Activated naive CD8-positive, alpha-beta T cell treated with anti-CD3 and anti-CD28 coated beads, Interleukin-2, amount 50 U/mL, for 16 hours (primary cell): ENCODE results near the gene SRRM3.
"Not testable (repeated sequence)": the region's sequence is repeated elsewhere in the genome, so short reads cannot be mapped to it uniquely, and the experiment has no call there.

Experiments
- DNase-seq: peaks from one replicate; pipeline ENCODE4 v3.0.0-alpha.2; 2020; ENCODE audit warnings: low read depth, low spot score

SRRM3 gene

DNA sequence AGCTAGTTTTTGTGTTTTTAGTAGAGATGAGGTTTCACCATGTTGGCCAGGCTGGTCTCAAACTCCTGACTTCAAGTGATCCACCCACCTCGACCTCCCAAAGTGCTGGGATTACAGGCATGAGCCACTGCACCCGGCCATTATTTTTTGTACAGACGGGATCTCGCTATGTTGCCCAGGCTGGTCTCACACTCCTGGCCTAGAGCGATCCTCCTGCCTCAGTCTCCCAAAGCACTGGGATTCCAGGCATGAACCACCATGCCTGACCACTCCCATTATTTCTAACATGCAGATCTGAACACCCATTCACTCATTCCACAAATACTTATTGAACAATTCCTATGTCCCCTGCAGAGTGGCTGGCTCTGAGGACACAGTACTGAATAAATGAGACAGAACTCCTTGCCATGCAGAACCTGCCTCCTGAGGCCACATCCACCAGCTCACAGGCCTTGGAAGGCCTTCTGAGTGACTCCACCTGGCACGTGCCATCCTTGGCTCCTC lies 89.2 kb downstream of the SRRM3 start:
- DNase-seq = not testable (repeated sequence)

DNA sequence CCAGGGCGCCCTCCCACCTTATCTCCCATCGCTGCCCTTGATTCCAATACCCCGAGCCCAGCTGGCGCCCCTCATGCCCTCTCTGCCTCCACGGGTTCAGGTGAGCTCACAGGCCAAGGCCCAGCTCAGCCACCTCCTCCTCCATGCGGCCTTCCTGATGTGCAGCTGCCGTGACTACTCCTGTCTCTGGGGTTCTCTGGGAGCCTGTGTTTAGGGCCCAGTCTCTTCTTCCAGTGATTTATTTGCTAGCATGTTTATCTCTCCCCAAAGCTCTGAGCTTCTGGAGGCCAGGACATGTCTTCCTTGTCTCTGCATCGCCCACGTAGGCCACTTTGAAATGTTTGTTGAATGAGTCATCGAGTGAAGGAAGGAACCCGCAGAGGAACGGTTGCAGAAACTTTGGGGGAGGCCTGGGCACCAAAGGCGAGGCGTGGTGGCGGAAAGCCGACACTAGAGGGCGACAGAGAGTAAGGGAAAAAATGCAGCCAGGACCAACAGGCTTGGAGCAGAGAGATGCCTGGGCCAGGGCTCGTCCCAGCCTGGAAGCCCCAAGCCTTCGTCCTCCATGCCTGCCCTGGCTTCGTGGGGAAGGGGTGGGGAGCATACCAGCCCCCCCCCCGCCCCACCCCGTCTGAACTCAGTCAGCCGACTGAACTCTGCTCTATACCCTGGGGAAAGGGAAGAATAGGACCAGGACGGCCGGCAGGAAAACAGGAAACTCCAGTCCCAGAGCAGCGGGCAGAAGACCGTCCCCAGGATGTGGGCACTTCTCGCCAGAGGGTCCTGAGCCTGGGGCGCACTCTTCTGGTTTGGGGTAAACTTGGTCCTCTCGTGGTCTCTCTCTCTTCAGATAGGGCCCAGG lies 89.9 kb downstream of the SRRM3 start:
- peak; percentile 73 for DNase-seq

DNA sequence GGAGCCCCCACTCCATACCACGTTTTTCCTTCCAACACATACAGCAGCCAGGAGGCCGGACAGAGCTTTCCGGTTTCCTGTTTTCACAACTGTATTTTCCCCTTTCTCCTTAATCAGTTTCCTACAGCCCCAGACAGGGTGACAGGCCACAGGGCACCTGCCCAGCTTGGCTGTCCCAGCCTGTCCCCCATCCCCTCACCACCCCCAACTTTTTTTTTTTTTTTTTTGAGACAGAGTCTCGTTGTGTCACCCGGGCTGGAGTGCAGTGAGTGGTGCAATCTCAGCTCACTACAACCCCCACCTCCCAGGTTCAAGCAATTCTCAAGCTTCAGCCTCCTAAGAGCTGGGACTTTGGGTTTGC lies 90.5 kb downstream of the SRRM3 start:
- no peak for DNase-seq

DNA sequence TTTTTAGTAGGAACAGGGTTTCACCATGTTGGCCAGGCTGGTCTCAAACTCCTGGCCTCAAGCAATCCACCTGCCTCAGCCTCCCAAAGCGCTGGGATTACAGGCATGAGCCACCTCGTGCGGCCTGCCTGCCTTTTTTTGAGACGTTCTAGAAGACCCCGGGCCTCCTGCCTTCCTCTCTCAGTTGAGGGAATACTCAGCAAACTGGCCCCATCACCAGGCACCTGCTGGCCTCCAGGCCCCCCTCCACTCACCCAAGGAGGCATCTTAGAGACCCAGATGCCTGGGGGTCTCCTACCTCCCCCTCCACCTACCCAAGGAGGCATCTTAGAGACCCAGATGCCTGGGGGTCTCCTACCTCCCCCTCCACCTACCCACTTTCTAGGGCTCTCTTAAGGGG lies 91.2 kb downstream of the SRRM3 start:
- DNase-seq = not testable (repeated sequence)

DNA sequence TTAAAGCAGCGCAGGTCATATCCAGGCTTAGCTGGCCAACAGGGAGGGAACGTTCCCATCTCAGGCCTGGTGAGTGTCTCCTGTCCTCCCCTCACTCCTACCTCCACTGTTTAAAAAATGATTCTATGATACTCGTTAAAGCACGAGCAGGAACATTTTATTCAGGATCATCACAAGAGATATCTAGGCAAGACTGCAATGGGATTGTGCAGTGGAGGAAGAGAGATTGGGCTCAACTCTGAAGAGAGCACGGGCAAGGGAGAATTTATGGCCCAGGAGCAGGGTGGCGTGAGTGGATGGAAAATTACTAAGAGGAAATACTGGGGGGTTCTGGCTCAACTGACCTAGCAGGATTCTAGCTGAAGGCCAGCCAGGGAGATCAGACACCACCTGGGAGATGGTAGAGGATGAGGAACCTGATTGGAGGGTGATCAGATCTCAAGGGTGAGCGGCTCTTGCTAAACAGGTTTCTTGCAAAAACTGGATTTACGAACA lies 91.8 kb downstream of the SRRM3 start:
- DNase-seq = no peak

DNA sequence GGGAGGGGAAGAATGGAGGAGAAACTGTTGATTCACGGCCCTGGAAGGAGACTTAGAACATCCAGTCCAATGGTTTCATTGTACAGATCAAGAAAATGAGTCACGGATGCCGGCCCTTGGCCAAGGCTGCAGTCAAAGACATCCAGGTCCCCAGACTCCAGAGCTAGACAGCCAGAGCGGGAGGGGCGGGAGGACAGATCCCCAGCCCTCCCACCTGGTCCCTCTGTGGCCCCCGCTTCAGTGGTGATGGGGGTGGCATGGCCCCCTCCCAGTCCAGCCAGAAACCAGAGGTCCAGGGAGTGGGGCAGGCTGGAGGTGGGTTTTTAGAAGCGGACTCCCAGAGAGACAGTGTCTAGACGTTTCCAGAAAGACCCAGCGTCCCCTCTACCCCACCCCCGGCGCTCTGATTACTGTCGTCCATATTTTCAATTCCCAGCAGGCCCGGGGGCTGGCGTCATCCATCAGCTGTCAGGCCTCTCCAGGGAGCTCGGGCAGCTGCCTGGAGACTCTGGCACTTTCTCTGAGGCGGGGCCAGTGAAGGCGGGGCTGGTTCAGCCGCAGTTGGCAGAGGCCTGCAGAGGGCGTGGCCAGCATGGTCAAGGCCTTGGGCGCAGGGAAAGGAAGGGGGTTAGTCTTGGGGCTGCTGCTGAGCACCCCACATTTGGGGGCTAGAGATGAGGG lies 92.8 kb downstream of the SRRM3 start:
- DNase-seq = no peak

DNA sequence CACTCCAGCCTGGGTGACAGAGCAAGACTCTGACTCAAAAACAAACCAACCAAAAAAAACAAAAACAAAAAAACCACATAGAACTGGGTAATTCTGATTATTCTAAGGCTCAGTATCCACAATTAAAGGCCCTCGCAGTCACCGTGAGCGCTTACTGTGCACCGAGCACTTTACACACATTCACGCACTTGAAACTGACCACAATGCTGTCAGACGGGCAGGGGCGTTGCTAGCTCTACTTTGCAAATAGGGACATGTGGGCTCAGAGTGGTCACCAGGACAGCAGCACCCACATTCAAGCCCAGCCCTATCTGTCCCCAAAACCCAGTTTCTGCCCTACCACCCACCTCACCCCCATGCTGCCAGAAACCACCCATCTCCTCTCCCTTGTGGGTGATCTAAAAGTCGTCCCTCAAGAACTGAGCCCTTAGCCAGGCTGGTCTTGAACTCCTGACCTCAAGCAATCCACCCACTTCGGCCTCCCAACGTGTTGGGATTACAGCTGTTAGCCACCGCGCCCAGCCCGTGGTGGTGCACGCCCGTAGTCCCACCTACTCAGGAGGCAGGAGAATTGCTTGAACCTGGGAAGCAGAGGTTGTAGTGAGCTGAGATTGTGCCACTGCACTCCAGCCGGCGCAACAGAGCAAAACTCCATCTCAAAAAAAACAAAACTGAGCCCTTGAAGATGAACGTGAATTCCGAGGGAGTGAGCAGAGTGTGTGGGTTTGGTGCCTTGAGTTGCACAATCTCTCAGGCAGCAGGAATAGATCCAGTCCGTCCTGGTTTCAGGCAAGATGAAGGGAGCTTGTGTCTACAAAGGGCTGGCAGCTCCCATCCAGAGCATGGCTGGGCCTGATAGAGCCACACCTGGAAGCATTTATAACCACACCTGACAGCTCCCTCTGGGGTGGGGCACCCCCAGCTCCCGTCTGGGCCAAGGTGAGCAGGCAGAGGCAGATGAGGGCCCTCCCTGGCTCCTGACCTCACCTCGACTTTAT lies 95.3 kb downstream of the SRRM3 start:
- DNase-seq = no peak

DNA sequence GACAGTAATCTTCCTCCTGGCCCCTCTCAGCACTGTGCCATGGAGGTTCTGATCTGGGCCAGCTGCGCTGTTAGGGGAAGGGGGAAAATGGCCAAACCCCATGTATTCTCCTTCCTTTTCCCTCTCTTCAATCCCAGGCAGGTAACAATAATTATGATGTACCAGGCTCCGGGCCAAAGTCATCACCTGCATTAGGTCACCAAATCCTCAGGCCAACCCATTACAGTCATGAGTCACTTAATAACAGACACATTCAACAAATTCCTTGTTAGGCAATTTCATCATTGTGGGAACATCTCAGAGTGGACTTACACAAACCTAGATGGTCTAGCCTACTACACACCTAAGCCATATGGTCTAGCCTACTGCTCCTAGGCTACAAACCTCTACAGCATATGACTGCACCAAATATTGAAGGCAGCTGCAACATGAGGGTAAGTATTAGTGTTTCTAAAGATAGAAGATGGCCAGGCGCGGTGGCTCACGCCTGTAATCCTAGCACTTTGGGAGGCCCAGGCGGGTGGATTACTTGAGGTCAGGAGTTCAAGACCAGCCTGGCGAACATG lies 98.6 kb downstream of the SRRM3 start:
- no peak for DNase-seq

DNA sequence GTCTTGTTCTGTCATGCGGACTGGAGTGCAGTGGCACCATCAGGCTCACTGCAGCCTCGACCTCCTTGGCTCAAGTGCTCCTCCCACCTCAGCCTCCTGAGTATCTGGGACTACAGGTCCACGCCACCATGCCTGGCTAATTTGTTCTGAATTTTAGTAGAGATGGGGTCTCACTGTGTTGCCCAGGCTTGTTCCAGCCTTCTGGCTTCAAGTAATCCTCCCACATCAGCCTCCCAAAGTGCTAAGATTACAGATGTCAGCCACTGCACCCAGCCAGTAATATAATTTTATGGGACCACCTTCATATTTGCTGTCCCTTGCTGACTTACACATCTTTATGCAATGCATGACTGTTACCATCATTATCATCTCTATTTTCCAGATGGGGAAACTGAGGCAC lies 99.3 kb downstream of the SRRM3 start:
- DNase-seq = no peak

DNA sequence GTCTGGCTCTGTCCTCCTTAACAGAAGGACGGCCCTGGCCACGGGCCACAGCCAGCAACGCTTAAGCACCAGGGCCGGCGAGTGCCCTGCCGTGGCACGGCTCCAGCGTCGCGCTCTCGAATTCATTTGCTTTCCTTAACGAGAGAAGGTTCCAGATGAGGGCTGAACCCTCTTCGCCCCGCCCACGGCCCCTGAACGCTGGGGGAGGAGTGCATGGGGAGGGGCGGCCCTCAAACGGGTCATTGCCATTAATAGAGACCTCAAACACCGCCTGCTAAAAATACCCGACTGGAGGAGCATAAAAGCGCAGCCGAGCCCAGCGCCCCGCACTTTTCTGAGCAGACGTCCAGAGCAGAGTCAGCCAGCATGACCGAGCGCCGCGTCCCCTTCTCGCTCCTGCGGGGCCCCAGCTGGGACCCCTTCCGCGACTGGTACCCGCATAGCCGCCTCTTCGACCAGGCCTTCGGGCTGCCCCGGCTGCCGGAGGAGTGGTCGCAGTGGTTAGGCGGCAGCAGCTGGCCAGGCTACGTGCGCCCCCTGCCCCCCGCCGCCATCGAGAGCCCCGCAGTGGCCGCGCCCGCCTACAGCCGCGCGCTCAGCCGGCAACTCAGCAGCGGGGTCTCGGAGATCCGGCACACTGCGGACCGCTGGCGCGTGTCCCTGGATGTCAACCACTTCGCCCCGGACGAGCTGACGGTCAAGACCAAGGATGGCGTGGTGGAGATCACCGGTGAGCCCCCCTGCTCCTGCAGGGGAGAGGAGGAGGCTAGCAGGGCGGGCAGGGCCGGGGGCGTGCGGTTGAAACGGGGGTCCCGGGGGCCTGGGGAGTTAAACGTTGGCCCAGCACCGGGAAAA lies 100.9 kb downstream of the SRRM3 start, which contains the start of gene HSPB1:
TSS of gene HSPB1 (plus strand) at position 327 of the 855 bp plus-strand sequence. CDS start at position 367, 40 bp downstream.
- DNase-seq = no peak

DNA sequence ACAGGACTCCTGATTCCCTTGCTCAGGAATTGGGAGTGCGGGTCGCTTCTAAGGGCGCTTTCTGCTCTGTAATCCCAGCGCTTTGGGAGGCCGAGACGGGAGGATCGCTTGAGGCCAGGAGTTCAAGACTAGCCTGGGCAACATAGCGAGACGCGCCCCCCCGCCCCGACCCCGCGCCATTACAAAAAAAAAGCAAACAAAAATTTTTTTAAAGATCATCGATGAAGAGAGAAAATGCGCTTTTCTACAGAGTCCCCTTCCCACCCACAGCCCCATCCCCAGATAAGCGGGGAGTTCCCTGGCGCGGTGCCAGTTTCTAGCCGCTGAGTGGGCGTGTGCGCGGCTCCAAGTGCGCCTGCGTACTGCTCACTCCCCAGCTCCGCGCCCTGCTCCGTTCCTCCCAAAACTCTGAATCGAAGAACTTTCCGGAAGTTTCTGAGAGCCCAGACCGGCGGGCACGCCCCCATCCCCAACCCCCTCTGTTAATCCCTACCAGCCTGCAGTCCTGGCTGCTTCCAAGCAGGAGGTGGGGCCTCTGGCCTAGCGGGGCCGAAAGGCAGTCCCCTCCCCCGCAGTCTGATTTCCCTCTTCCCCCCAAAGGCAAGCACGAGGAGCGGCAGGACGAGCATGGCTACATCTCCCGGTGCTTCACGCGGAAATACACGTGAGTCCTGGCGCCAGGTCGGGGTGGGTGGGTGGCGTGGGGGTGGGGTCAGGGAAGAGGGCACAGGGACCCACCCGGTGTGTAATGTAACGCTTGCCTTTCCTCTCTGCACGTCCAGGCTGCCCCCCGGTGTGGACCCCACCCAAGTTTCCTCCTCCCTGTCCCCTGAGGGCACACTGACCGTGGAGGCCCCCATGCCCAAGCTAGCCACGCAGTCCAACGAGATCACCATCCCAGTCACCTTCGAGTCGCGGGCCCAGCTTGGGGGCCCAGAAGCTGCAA lies 101.8 kb downstream of the SRRM3 start:
- peak; percentile 27 for DNase-seq

DNA sequence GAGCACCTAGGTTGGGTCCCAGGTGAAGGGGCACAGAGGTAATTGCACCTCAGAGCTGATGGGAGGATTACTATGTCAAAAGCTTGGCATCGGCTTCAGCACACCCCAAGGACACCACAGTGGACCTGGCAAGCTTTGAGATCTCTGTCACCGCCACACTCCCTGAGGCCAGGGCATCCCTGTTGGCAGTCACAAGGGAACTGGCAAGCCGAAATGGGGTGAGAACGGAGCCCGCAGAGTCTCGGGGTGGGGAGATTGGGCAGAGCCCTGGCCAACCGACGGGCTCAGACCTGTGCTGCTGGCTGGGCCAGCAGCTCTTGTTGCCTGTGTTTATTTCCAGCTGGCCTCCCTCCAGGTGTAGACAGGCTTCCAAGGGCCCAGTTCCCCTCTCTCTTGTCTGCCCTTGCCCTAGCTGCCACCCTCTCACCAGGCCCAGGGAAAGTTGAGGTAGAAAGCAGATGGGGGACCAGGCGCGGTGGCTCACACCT lies 103.2 kb downstream of the SRRM3 start:
- no peak for DNase-seq

DNA sequence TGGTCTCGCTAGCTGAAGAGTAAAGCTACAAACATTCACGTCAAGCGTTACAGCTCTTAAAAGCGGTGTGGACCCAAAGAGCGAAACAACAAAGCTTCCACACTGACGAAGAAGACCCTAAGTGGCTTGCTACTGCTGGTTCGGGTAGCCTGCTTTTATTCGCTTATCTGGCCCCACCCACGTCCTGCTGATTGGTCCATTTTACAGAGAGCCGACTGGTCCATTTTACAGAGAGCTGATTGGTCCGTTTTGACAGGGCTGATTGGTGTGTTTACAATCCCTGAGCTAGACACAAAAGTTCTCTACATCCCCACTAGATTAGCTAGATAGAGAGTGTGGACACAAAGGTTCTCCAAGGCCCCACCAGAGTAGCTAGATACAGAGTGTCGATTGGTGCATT lies 107.2 kb downstream of the SRRM3 start:
- DNase-seq = not testable (repeated sequence)

DNA sequence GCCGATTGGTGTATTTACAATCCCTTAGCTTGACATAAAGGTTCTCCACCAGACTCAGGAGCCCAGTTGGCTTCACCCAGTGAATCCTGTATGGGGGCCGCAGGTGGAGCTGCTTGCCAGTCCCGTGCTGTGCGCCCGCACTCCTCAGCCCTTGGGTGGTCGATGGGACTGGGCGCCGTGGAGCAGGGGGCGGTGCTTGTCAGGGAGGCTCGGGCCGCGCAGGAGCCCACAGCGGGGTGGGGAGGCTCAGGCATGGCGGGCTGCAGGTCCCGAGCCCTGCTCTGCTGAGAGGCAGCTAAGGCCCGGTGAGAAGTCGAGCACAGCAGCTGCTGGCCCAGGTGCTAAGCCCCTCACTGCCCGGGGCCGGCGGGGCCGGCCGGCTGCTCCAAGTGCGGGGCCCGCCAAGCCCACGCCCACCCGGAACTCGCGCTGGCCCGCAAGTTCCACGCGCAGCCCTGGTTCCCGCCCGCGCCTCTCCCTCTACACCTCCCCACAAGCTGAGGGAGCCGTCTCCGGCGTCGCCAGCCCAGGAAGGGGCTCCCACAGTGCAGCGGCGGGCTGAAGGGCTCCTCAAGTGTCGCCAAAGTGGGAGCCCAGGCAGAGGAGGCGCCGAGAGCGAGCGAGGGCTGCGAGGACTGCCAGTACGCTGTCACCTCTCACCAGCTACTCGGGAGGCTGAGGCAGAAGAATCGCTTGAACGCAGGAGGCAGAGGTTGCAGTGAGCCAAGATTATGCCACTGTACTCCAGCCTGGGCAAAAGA lies 107.8 kb downstream of the SRRM3 start:
- not testable (repeated sequence) for DNase-seq

DNA sequence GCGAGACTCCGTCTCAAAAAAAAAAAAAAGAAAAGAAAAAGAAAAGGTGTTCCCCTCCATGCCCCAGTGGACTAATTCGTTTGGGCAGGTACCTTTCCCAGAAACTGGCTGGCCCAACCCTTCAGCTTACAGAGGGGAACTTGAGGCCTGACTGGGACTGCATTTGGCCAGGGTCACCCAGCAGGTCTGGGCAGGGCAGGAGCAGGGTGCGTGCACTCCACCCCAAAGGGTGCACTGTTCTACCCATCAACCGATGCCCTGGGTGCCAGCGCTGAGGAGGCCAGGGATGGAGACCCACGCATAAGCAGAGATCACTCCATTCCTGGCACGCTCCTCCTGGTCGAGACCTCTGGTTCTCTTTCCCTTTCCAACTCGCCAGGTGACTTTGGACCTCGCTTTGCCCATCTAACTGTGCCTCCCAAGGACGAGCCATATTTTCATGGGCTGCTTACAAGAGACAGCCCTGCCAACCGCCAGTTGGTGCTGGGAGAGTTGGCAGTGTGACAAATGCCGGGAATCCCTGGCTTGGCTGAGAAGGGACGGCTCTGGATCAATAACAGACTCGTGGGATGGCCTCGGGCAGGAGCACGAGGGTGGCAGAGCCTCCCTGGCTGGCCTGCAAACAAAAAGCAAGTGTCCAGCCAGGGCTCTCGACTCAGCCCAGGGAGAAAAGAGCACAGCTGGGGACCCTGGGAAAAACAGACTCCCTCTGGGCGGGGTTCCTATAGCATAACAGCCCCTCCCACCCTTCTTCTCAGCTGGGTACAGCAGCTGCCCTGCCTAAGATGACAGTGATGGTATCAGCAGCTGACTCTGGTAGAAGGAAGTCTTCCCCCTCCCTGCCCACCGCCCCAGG lies 108.6 kb downstream of the SRRM3 start:
- no peak for DNase-seq

DNA sequence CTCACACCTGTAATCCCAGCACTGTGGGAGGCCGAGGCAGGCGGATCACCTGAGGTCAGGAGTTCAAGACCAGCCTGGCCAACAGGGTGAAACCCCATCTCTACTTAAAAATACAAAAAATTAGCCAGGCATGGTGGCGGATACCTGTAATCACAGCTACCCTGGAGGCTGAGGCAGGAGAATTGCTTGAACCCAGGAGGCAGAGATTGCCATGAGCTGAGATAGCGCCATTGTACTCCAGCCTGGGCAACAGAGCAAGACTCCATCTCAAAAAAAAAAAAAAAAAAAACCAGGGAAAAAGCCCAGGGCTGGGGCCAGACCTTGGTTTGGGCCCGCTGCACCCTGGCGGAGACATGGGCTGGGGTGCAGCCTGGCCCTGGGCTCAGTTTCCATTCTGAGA lies 110.1 kb downstream of the SRRM3 start:
- not testable (repeated sequence) for DNase-seq
